ENCODE measurements around the gene CRIP1.
A peak's percentile ranks its signal among the peaks of the same experiment; 100 is the strongest.

Gene CRIP1

DNA sequence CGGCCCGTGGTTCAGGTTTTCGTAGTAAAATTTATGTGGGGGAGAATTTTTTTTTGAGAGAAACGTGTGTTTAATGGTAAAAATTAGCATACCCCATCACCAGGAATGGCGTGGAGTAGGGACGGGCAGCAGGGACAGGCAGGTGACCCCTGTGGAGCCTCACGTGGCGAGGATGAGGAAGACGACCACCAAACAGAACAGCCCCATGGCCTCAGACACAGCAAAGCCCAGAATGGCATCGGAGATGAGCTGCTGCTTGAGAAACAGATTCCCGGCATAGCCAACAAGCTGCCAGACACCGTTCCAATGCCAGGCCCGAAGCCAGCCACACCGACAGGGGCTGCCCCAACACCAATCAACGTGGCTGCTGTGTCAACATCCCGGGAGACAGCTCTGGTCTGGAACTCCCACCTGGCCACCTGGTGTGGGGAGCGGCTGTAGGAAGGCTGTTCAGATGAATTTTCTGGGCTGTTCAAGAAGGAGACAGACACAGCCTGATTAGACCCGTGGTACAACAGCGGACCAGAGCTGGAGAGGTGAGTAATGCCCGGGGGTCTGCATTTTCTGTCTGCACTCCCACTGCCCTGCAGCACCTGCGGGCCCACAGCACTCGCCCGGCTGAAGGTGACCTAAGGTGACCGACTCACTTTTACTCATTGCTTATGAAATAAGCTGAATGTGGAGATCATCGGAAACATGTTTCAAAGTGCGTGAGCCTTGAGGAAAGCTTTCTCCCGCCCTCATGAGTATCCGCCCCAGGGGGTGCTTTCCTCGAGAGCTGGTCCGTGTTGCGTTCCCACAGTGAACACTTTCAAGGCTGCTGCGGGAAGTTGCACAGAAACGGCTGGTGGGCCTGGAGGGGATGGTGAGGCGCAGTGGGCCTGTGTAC, 50.2 kb downstream of the CRIP1 start:
- no peak for DNase-seq

DNA sequence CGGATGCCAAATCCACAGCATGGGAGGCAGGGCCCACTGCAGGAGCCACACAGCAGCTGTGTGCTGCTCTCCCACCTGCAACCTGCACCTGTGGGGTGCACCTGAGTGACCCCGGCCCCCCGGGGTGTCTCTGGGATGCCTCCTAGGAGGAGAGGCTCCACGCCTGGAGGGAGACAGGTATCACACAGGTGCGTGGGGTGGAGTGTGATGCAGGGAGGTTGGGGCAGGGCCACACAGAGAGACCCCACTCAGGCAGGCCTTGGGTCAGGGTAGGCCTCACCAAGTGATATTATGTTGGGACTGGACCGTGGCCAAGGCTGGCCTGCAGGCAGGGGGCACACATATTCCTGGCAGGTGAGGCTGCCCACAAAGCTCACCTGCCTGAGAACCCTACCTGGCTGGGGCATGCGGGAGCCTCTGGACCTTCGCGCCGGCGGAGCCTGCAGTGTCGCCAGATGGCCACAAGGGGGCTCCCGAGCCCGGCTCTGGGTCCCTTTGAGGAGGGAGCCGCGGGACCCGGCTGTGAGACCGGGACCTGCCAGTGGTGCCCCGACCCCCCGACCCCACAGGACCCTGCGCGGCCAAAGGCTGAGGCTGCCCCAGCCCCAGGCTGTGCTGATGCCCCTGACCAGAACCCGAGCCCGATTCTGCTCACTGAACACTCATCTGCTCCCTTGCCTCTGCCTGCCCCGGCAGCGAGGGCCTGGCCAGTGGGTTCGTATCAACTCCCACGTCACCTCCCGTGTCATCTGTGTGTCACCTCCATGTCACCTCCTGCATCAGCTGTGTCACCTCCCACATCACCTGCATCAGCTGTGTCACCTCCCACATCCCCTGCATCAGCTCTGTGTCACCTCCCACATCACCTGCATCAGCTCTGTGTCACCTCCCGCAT, 51.1 kb downstream of the CRIP1 start:
- peak in 1 of 2 experiments; percentile 60 for DNase-seq

All from NCI-H526 (cell line).